ENCODE results near the gene ZMIZ1.

The ZMIZ1 gene

GRCh38 chr10:79160191-79160590, 91.4 kb downstream of the ZMIZ1 start:
- Histone ChIP-seq H3K27me3 (ENCODE audit: insufficient read depth, low read depth) (no peaks in the 10 kb centered on the region; the same call in 1 of the 2 replicates), H3K27ac (no peak overlapping the region), H3K9ac (no peak overlapping the region), H4K20me1 (ENCODE audit: insufficient read depth) (no peaks in the 10 kb centered on the region), H2AFZ (ENCODE audit: low read depth) (no peak overlapping the region), H3K79me2 (ENCODE audit: insufficient read depth, low read depth) (no peaks in the 10 kb centered on the region), H3K4me1 (ENCODE audit: low read depth, poor library complexity, severe bottlenecking) (no peaks in the 10 kb centered on the region), H3K4me3 (IDR thresholded peaks at IDR 0.05; ENCODE audit: insufficient read depth, low read depth, low read length) (no peak overlapping the region), H3K36me3 (ENCODE audit: insufficient read depth) (no peaks in the 10 kb centered on the region), H3K4me2 (no peak overlapping the region)
- no peak for TF ChIP-seq CTCF (conservative IDR thresholded peaks at IDR 0.05; ENCODE audit: low read depth, low read length)

- Histone ChIP-seq H2AFZ (ENCODE audit: low read depth) (no peak overlapping the region), H3K4me1 (ENCODE audit: low read depth, poor library complexity, severe bottlenecking) (no peaks in the 10 kb centered on the region), H3K79me2 (ENCODE audit: insufficient read depth, low read depth) (no peaks in the 10 kb centered on the region), H3K4me2 (no peak overlapping the region), H3K4me3 (IDR thresholded peaks at IDR 0.05; ENCODE audit: insufficient read depth, low read depth, low read length) (no peak overlapping the region), H3K27ac (no peak overlapping the region), H4K20me1 (ENCODE audit: insufficient read depth) (no peaks in the 10 kb centered on the region), H3K27me3 (ENCODE audit: insufficient read depth, low read depth) (no peaks in the 10 kb centered on the region; the same call in 1 of the 2 replicates), H3K9ac (no peak overlapping the region), H3K36me3 (ENCODE audit: insufficient read depth) (no peaks in the 10 kb centered on the region)
- TF ChIP-seq CTCF (conservative IDR thresholded peaks at IDR 0.05; ENCODE audit: low read depth, low read length): no peak
These were observed 92.8 kb downstream of the ZMIZ1 start for GRCh38 chr10:79161557-79161956.

- H3K4me2 ChIP-seq: no peak overlapping the region
These were observed 93.3 kb downstream of the ZMIZ1 start for GRCh38 chr10:79162022-79162421.

GRCh38 chr10:79162861-79163665, 94.3 kb downstream of the ZMIZ1 start:
- TF ChIP-seq CTCF (conservative IDR thresholded peaks at IDR 0.05; ENCODE audit: low read depth, low read length): no peak
- no peaks in the 10 kb centered on the region for H3K27me3 ChIP-seq (ENCODE audit: insufficient read depth, low read depth)
- no peak overlapping the region for H2AFZ ChIP-seq (ENCODE audit: low read depth)
- H3K27ac ChIP-seq: no peak overlapping the region
- no peak overlapping the region for H3K4me3 ChIP-seq (IDR thresholded peaks at IDR 0.05; ENCODE audit: insufficient read depth, low read depth, low read length)
- no peak overlapping the region for H3K9ac ChIP-seq
- no peak overlapping the region for H3K4me2 ChIP-seq
- no peaks in the 10 kb centered on the region for H4K20me1 ChIP-seq (ENCODE audit: insufficient read depth)
- no peaks in the 10 kb centered on the region for H3K4me1 ChIP-seq (ENCODE audit: low read depth, poor library complexity, severe bottlenecking)
- H3K79me2 ChIP-seq (ENCODE audit: insufficient read depth, low read depth): no peaks in the 10 kb centered on the region
- H3K36me3 ChIP-seq (ENCODE audit: insufficient read depth): no peaks in the 10 kb centered on the region

More at GRCh38 chr10:79162022-79162421, 93.3 kb downstream of the ZMIZ1 start:
- TF ChIP-seq CTCF (conservative IDR thresholded peaks at IDR 0.05; ENCODE audit: low read depth, low read length): no peak
- no peaks in the 10 kb centered on the region for H4K20me1 ChIP-seq (ENCODE audit: insufficient read depth)
- no peak overlapping the region for H3K4me3 ChIP-seq (IDR thresholded peaks at IDR 0.05; ENCODE audit: insufficient read depth, low read depth, low read length)
- no peaks in the 10 kb centered on the region for H3K79me2 ChIP-seq (ENCODE audit: insufficient read depth, low read depth)
- H3K27me3 ChIP-seq (ENCODE audit: insufficient read depth, low read depth): no peaks in the 10 kb centered on the region; the same call in 1 of the 2 replicates
- no peak overlapping the region for H2AFZ ChIP-seq (ENCODE audit: low read depth)
- no peaks in the 10 kb centered on the region for H3K4me1 ChIP-seq (ENCODE audit: low read depth, poor library complexity, severe bottlenecking)
- H3K27ac ChIP-seq: no peak overlapping the region
- H3K36me3 ChIP-seq (ENCODE audit: insufficient read depth): no peaks in the 10 kb centered on the region
- H3K9ac ChIP-seq: no peak overlapping the region

Measured in KMS-11 (cell line).